HG02852 (cell line): ENCODE results near the gene AP5S1.
"Not testable (repeated sequence)": the region's sequence is repeated elsewhere in the genome, so short reads cannot be mapped to it uniquely, and the experiment has no call there.

ENCODE experiments used
- ATAC-seq: cut with Tn5 transposase; IDR thresholded peaks from one replicate; pipeline ENCODE4 v1.9.1; 2021; ENCODE audit warnings: mild to moderate bottlenecking, moderate library complexity; ENCODE audit not compliant: unreplicated experiment

Gene AP5S1

DNA sequence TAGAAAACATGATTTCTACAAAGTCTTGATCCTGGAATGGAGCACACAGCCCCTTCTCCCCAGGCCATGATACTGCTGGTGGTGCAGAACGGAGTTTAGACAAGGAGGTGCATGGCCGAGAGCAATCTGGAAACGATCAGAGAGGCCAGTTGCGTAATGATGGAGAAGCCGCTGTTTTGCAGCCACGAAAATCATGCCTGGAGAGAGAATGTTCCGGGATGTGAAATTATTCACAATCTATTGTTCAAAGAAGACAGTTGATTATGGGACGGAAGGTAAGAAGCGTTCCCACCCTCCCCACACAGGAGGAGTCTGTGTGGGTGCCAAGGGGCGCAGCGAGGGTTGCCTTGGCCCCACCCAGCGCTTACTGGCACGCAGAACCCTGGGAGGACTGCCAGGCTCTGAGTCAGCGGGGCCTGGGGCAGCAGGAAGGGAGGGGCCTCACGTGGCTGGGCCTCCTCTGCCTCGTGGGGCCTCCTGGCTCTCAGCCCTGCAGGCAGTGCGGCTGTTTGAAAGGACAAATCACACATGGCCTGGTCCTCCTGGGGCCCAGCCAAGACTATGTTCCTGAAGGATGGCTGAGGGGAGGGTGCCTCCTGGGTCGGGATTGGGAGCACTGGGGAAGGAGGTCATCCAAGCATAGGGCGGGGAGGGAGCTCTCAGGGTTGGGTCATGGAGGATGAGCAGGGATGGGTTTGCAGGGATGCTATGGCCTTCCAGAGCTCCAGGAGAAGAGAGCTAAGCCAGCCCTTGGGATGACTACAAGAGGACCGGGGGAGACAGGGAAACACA, 8.7 kb upstream of the AP5S1 start:
- no peak for ATAC-seq

DNA sequence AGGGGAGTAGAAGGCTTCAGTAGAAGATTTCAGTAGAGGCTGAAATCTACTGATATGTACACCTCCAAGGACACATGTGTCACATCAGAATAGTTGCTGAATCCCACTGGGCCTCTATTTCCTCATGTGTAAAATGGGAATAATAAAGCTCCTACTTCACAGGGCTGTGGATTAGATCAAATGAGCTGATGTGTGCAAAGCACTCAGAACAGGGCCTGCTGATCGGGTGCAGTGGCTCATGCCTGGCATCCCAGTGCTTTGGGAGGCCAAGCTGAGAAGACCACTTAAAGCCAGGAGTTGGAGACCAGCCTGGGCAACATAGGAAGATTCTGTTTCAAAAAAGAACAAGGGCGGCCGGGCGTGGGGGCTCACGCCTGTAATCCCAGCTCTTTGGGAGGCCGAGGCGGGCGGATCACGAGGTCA, 8.1 kb upstream of the AP5S1 start:
- ATAC-seq = no peak

DNA sequence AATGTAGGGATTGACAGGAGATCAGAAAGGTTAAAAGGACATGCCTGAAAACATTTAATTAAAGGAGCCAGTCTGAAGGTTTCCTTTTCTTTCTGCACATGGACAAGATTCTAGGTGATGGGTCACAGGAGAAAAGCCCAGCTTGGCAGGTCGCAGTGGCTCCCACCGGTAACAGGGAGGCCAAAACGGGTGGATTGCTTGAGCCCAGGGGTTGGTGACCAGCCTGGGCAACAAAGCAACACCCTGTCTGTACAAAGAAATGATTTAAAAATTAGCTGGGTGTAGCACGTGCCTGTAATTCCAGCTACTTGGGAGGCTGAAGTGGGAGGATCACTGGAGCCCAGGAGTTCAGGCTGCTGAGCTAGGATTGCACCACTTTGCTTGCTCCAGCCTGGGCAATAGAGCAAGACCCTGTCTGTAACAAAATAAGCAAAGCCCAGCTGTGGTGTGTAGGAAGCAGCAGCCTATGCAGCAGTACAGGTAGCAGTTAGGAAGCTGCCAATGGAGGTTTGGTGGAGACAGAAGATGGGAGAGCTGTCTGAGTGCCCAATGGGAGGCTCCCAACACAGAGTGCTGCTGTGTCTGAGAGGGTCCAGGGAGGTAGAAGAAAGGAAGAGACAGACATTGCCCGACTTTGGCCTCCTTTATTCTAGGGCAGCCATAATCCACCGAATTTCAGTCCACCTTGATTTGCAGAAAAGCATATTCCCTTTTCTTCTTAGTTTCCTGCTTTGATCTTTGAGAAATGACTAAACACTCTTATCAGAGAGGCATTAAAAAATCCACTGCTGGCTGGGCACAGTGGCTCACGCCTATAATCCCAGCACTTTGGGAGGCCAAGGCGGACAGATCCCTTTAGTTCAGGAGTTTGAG, 7.1 kb upstream of the AP5S1 start:
- no peak for ATAC-seq

DNA sequence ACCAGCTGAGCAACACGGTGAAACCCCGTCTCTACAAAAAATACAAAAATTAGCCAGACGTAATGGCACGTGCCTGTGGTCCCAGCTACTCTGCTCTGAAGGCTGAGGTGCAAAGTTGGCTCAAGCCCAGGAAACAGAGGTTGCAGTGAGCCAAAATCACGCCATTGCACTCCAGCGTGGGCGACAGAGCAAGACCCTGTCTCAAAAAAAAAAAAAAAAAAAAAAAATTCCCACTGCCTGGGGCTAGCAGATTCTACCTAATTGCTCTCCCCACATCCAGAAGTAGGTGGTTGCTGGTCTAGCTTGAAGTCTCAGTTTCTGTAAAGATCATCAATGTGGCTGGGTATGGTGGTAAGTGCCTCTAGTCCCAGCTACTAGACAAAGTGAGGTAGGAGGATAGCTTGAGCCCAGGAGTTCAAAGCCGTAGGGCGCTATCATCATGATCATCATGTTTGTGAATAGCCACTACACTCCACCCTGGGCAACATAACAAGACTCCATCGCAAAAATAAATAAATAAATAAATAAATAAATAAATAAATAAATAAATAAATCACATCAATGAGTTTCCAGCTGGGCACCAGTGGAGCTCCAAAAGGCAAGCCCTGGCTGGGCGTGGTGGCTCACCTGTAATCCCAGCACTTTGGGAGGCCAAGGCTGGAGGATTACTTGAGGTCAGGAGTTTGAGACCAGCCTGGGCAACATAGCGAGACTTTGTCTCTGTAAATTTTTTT, 6.3 kb upstream of the AP5S1 start:
- no peak for ATAC-seq

DNA sequence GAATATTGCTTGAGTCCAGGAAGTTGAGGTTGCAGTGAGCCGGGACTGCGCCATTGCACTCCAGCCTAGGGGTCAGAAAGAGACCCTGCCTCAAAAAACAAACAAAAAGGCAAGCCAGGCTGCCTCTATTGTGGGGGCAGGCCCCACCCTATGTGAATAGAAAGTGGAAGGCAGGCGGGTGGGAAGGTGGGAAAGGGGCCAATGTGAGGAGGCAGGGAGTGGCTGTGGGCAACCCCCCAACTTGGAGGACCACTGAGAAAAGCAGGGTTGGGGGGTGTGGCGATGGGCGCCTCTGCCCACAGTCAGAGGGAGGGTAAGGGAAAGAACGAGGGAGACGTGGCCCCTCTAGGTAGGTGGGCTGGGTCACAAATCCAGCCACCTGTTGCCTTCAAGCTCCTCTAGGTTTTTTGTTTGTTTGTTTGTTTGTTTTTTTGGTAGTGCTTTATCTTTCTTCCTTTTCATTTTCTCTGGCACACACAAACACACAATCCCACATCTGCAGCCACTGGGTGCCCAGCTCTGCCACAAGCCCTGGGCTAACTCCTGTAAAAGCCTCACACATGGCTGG, 5.3 kb upstream of the AP5S1 start:
- ATAC-seq = no peak

DNA sequence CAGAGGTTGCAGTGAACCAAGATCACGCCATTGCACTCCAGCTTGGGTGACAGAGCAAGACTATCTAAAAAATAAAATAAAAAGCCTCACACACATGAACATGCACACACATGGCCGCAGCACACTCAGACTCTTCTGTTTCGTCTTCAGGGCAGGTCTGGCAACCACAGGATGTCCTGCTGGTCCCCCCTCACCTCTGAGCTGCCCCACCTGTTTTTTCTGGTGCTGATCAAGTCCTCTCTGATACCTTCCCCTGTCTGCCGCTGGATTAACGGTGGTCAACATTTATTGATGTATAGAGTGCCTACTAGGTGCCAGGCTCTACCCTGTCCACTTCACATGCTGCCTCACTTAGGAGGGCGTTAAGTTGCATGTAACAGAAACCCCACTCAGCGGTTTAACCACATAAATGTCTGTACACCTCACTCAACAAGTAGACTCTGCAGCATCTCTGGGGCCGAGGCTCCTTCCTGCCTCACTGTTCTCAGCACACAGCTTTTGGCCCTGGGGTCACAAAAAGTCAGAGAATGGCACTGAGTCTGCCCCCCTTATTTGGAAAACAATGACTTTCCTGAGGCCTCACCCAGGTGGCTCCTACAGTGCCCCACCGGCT, 4.5 kb upstream of the AP5S1 start:
- ATAC-seq = no peak

DNA sequence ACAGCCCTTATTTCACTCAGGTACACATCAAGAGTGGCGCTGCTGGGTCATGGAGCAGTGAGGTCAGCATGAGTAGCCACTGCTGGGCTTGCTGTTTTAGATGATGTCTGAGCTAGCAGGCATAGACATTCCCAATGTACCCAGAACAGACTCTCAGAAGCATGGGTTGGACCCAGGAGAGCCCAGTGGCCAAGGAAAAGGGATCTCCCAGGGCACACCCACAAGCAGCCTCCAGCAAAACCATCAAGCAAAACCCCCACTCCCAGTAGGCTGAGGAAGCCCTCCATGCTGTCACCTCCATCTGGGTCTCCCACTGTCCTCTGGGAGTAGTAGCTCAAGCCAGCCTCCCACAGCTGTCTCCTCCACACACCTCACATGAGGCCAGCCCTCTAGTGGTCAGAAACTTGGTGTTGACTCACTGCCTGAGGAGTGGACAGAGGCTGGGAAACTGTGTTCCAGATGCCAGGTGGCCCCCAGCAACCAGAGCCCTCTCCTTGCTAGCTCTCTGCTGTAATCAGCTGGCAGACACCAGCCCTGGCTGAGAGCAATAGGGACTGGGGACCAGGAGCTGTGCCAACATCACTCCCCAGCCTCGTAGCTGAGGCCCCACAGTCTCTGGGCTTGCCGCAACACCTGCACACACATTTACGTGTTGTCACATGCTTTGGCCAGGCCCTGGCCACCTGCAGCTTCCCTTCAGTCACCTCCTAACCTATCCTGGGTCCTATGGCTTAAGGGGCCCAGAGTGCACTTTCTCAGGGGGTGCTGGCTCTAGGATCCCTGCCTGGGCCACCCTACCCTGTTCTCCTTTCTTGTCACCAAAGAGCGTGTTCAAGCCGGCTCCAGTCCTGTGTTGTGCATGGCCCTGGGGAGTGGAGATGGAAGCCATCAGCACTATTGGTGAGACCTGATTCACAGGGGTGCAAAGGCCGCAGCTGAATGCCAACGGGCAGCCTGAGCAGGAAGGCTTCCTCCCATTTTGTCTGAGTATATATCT, 1.9 kb upstream of the AP5S1 start:
- no peak for ATAC-seq

DNA sequence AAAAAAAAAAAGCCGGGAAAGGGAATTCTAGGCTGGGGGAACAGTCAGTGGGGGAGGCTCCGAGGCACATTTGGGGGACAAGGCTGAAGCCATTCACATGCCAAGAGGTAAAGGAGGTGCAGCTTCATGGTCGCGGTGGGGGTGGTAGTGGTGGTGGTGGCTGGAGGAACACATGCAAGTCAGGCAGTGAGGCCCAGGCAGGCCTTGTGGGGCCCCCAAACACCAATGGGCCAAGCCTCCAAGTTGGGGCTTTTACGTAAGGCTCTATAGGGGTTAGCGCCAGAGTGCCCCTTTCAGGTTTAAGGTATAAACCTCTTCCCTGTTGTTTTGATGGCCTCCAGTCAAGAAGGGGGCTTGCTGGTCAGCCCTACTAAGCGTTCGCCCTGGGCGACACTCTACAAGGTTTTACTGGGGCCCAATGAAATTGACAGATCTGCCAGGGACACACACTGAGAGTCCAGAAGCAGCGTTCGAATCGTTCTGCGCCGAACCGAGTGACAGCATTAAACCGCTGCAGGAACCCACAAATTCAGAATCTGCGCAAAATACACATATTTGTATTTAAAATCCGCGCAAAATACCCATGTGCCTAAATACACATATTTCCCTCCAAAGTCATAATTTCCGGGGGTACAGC, 818 bp upstream of the AP5S1 start:
- no peak for ATAC-seq

DNA sequence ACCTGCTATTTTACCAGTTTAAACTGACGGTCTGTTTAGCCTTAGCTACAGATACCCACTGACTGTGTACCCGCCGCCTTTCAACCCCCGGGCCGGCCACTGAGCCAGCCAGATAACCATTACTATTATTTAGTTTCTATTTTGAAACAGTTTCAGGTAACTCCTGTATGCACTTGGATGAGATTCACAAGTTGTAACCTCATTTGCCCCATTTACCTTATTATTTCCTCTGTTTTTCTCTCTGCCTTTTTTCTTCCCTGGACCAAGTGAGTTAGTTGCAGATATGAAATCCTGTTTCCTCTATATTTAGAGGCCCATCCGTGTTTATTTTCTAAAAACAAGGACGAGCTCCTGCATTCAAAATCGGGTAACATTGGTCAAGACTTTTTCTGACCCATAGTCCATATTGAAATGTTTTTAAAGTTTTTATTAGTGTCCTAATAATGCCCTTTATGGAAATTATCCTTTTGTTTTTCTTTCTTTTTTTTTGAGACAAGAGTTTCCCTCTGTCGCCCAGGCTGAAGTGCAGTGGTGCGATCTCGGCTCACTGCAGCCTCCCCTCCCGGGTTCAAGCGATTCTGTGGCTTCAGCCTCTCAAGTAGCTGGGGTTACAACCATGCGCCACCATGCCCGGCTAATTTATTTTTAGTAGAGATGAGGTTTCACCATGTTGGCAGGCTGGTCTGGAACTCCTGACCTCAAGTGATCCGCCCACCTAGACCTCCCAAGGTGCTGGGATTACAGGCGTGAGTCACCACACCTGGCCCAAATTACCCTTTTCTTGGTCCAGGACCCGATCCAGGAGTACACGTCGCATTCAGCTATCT, 767 bp downstream of the AP5S1 start:
- no peak for ATAC-seq

DNA sequence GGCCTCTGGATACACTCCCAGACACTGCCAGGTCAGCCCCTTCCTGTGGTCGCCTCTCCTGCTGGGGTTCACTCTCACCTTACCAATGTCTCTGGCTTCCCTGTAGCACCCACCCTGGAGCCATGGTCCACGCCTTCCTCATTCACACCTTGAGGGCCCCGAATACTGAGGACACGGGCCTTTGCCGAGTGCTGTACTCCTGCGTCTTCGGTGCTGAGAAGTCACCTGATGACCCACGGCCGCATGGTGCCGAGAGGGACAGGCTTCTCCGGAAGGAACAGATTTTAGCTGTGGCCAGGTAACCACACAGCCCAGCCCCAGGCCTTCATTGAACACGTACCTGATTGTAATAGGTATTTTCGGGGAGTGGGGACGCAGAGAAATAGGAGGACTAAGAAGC, 1.6 kb downstream of the AP5S1 start:
- ATAC-seq = no peak

DNA sequence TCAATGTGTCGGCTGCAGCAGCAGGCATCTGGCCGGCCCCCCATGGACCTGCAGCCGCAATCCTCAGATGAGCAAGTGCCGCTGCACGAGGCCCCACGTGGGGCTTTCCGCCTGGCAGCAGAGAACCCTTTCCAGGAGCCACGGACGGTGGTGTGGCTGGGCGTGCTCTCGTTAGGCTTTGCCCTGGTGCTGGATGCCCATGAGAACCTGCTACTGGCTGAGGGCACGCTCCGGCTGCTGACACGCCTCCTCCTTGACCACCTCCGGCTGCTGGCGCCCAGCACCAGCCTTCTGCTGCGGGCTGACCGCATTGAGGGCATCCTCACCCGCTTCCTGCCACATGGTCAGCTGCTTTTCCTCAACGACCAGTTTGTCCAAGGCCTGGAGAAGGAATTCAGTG, 3.5 kb downstream of the AP5S1 start:
- no peak for ATAC-seq

DNA sequence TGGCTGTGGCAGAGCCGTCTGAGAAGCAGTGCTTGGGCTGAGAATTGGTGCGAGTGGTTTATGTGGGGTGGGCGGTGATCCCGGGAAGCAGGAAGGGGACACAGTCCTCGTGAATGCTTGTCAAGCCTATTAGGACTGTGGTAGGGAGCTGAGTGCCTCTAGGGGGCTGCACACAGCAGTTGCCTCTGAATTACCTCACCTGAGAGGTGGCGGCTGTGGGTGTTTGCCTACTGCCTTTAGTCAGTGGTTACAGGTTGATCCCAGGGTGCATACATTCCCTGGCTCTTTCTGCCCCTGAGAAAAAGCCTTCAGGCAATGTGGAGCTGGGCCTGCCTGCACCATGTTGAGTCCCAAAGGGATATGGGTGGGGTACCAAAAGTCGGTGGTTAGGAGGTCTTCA, 5.2 kb downstream of the AP5S1 start:
- ATAC-seq = no peak

DNA sequence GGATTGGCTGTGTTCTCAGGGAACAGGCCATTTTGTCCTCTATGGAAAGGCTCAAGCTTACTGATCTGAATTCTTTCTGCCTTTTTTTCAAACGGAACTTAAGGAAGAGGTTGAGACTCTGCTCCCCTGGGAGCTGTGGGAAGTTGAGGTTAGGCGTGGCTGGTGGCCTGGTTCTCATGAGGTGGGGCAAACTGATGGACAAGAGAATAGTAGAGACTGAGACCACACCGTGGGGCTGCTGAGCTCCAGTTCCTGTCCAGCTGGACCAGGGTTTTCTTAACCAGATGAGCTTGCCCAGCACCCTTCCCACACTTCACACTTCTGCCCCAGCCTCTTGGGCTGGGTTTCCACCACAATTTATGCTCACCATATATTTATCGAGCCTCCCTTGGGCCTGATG, 6.1 kb downstream of the AP5S1 start:
- no peak for ATAC-seq

DNA sequence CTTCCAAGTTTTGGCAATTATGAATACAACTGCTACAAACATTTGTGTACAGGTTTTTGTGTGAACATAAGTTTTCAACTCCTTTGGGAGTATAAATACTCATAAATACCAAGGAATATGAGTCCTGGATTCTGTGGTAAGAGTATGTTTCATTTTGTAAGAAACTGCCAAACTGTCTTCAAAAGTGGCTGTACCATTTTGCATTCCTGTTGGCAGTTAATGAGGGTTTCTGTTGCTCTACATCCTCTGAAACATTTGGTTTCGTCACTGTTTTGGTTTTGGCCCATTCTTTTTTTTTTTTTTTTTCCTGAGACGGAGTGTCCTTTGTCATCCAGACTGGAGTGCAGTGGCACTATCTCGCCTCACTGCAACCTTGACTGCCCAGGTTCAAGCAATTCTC, 8.5 kb downstream of the AP5S1 start:
- no peak for ATAC-seq

DNA sequence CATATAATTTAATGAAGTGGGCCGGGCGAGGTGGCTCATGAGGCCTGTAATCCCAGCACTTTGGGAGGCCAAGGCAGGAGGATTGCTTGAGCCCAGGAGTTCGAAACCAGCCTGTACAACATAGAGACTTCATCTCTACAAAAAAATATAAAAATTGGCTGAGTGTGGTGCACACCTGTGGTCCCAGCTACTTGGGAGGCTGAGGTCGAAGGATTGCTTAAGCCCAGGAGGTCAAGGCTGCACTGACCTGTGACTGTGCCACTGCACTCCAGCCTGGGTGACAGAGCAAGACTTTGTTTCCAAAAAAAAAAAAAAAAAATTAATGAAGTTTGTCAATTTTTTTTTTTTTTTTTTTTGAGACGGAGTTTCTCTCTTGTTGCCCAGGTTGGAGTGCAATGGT, 9.5 kb downstream of the AP5S1 start:
- not testable (repeated sequence) for ATAC-seq

DNA sequence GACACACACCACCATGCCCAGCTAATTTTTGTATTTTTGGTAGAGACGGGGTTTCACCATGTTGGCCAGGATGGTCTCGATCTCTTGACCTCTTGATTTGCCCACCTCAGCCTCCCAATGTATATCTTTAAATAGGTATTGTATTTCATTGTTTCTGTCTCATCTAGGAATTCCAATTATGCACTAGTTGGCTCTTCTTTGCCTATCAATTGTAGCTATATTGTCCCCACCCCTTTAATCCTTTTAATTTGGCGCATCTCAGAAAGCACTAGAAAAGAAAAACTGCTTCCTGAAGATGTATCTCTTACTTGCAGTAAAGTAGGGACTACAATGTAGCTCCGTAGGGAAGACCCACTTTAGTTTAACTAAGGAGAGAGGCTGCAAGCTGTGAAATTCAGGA, 15.8 kb downstream of the AP5S1 start:
- no peak for ATAC-seq

DNA sequence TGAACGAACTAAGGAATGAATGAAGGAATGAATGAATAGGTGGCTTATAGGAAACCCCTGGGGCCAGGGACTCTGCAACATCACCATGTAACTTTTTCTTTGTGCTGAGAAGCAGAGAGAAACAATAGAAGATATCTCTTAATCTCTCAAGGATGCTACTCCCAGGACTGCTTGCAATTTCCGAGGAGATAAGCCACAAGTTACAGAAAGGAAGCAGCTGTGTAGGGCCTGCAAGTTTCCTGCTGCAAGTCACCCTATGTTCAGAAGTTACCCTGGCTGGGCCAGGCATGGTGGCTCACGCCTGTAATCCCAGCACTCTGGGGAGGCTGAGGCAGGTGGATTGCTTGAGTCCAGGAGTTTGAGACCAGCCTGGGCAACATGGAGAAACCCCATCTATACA, 19.0 kb downstream of the AP5S1 start:
- ATAC-seq = no peak

DNA sequence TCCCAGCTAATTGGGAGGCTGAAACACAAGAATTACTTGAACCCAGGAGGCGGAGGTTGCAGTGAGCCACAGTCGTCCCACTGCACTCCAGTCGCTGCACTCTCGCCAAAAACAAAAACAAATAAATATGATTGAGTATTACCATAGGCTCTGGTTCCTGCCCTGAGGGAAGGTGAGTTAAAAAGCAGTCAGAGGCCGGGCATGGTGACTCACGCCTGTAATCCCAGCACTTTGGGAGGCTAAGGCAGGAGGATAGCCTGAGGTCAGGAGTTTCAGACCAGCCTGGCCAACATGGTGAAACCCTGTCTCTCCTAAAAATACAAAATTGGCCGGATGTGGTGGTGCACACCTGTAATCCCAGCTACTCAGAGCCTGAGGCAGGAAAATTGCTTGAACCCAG, 19.9 kb downstream of the AP5S1 start:
- ATAC-seq = not testable (repeated sequence)
